SK-N-MC (cell line): ENCODE results near the gene MRAS.

Source experiments
- DNase-seq: peaks from one replicate; pipeline ENCODE4 v3.0.0-alpha.2; 2011; ENCODE audit warnings: low read depth, low spot score
- H3K27ac ChIP-seq: fragments of 200-600 bp; sonication (generic); 2 replicates; pipeline ENCODE4 v1.5.1; 2016; ENCODE audit warnings: mixed run types
- H3K36me3 ChIP-seq: fragments of 200-600 bp; sonication (generic); 2 replicates; pipeline ENCODE4 v1.6.1; 2017; ENCODE audit warnings: antibody characterized with exemption, low read length, mixed read lengths; ENCODE audit not compliant: insufficient read depth
- H3K4me3 ChIP-seq: fragments of 200-600 bp; sonication (generic); 2 replicates; pipeline ENCODE4 v1.5.1; 2016
- H3K9ac ChIP-seq: fragments of 200-600 bp; sonication (generic); 2 replicates; pipeline ENCODE4 v1.8.0; 2017; ENCODE audit warnings: mixed run types, mixed read lengths; ENCODE audit not compliant: insufficient read length
- H3K9me3 ChIP-seq: fragments of 200-600 bp; sonication (generic); 2 replicates; pipeline ENCODE4 v1.6.1; 2017; ENCODE audit warnings: low read depth, mild to moderate bottlenecking, antibody characterized with exemption, low read length, moderate library complexity, mixed read lengths
- EZH2 ChIP-seq: fragments of 200-600 bp; sonication (generic); IDR thresholded peaks from one replicate; pipeline ENCODE4 v1.6.1; 2017; ENCODE audit warnings: antibody characterized with exemption
- FOXP2 ChIP-seq: optimal IDR thresholded peaks from 2 replicates; pipeline ENCODE3; 2011; ENCODE audit warnings: mild to moderate bottlenecking, moderate library complexity; ENCODE audit not compliant: insufficient read depth; ENCODE audit errors: extremely low read length, control extremely low read depth
- POLR2AphosphoS5 ChIP-seq: IDR thresholded peaks from 2 replicates; pipeline ENCODE4 v1.6.1; 2012; ENCODE audit warnings: mild to moderate bottlenecking, low read depth, low read length, borderline replicate concordance

Gene MRAS

DNA sequence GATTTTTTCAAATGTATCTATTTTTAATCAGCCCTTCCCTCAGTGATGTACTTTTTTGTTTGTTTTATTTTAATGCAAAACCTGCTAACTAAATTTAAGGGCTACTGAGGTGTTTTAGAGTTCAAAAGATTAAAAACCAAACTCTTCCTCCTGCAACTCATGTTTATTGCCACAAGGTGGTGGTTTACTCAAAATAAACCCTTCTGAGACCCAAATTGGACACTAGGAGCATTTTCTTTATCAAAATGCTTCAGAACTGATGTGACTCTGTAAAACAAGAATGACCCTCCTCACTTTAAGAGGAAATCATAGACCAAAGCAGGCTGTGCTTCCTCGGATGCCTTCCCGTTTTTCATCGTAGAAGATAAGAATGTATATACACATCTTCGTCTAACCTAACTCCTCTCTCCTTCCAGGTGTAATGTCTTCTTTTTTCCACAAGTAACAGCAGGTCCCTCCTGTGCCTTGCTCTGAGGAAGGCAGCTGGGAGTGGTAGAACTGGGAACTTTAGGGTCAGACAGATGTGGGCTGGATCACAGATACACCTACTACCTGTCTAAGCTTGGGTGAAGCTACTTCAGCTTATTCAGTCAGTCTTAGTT lies 15.8 kb upstream of the MRAS start:
- Histone ChIP-seq H3K9ac (no peak overlapping the region), H3K4me3 (no peak overlapping the region), H3K27ac (no peak overlapping the region), H3K9me3 (no peaks in the 10 kb centered on the region), H3K36me3 (no peaks in the 10 kb centered on the region)
- no peak for DNase-seq
- TF ChIP-seq POLR2AphosphoS5 (no peak), EZH2 (no peak), FOXP2 (no peak)

GRCh38 chr3:138334608-138335007 lies 13.8 kb upstream of the MRAS start:
- no peaks in the 10 kb centered on the region for H3K36me3 ChIP-seq
- H3K9ac ChIP-seq: no peak overlapping the region
- TF ChIP-seq POLR2AphosphoS5 (no peak), FOXP2 (no peak), EZH2 (no peak)
- H3K27ac ChIP-seq: no peak overlapping the region
- H3K4me3 ChIP-seq: no peak overlapping the region
- DNase-seq: no peak
- H3K9me3 ChIP-seq: no peaks in the 10 kb centered on the region

DNA sequence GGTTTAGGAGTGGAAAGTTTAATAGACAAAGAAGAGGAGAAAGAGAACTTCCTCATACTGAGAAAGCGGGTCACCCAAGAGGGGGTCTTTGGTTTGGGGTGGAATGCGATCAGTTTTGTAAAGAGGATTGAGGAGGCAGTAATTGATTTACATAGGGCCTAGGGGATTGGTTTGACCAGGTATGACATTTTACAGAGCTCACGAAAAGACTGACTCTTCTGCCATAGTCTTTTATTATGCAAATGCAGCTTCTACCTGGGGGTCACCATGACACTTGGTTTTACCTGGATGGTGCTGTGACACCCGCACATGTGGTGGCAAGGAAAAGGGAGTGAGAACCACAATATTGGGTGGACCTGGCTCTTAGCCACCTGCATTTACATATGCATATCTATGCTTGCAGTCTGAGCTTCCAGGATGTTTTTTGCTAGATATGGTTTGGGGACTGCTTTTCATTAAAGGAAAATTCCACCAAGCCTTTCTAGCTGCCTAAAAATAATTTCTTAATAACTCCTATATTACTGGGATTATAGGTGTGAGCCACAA lies 11.9 kb upstream of the MRAS start:
- no peaks in the 10 kb centered on the region for H3K36me3 ChIP-seq

DNA sequence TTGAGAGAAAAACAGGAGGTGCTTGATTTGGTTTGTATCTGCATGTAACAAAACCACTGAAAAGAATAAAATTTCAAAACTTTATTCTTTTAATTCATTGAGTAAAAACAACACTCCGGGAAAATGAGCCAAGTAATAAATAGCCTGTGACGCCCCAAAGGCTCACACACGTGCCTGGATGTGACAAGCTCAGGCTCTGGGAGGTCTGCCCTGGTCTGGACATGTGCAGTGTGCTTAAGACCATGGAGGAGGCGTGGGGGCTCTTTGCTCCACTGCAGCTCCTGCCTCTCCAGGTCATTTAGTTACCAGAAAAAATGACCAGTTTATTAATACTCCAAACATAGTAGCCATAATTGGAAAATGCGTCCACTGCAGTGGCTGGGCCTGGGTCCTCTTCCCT lies 10.1 kb upstream of the MRAS start:
- DNase-seq: no peak
- H3K4me3 ChIP-seq: no peak overlapping the region
- no peaks in the 10 kb centered on the region for H3K36me3 ChIP-seq
- TF ChIP-seq POLR2AphosphoS5 (no peak), EZH2 (no peak), FOXP2 (no peak)
- H3K27ac ChIP-seq: no peak overlapping the region
- H3K9ac ChIP-seq: no peak overlapping the region
- H3K9me3 ChIP-seq: no peaks in the 10 kb centered on the region

More for the DNA sequence above, 11.9 kb upstream of the MRAS start:
- Histone ChIP-seq H3K9ac (no peak overlapping the region), H3K27ac (no peak overlapping the region), H3K4me3 (no peak overlapping the region), H3K9me3 (no peaks in the 10 kb centered on the region)
- DNase-seq: no peak
- TF ChIP-seq POLR2AphosphoS5 (no peak), FOXP2 (no peak), EZH2 (no peak)

GRCh38 chr3:138338811-138339210 lies 9.6 kb upstream of the MRAS start:
- no peak overlapping the region for H3K9ac ChIP-seq
- no peak overlapping the region for H3K4me3 ChIP-seq
- no peak for DNase-seq
- no peaks in the 10 kb centered on the region for H3K36me3 ChIP-seq
- TF ChIP-seq POLR2AphosphoS5 (no peak), FOXP2 (no peak), EZH2 (no peak)
- H3K27ac ChIP-seq: no peak overlapping the region
- H3K9me3 ChIP-seq: no peaks in the 10 kb centered on the region

- Histone ChIP-seq H3K36me3 (no peaks in the 10 kb centered on the region), H3K4me3 (no peak overlapping the region), H3K9me3 (no peaks in the 10 kb centered on the region), H3K27ac (no peak overlapping the region), H3K9ac (no peak overlapping the region)
- no peak for TF ChIP-seq FOXP2
- TF ChIP-seq EZH2: no peak
- TF ChIP-seq POLR2AphosphoS5: no peak
- DNase-seq: no peak
Measured at GRCh38 chr3:138340511-138340910, 7.9 kb upstream of the MRAS start.

GRCh38 chr3:138344754-138345153 lies 3.6 kb upstream of the MRAS start:
- no peak overlapping the region for H3K9ac ChIP-seq
- H3K4me3 ChIP-seq: no peak overlapping the region
- DNase-seq: no peak
- H3K9me3 ChIP-seq: no peaks in the 10 kb centered on the region
- no peaks in the 10 kb centered on the region for H3K36me3 ChIP-seq
- no peak for TF ChIP-seq POLR2AphosphoS5
- no peak for TF ChIP-seq FOXP2
- no peak for TF ChIP-seq EZH2
- H3K27ac ChIP-seq: no peak overlapping the region

GRCh38 chr3:138348754-138349739 lies 668 bp downstream of the MRAS start:
- H3K4me3 ChIP-seq: peak overlapping the region; percentile 62
- no peak for DNase-seq
- TF ChIP-seq FOXP2 (no peak), POLR2AphosphoS5 (no peak), EZH2 (no peak)
- no peak overlapping the region for H3K27ac ChIP-seq
- no peaks in the 10 kb centered on the region for H3K36me3 ChIP-seq
- no peak overlapping the region for H3K9ac ChIP-seq
- no peaks in the 10 kb centered on the region for H3K9me3 ChIP-seq
